Motor neuron (in vitro differentiated cells): ENCODE measurements around the gene NEK10. TPM values are rescaled to one million over a fixed set of nuclear protein-coding genes. Genes with fewer than 3 reads are reported as not detected.

ENCODE experiments used
- ATAC-seq, 8 experiments: fragments of 200-7000 bp; cut with Tn5 transposase; replicated peaks in 6 of 8; 2 replicates each; pipeline ENCODE4 v1.8.0; 2021; ENCODE audit warnings: mild to moderate bottlenecking in 8 of 8, moderate library complexity in 8 of 8
- H3K27ac ChIP-seq, 2 donors: fragments of 250-450 bp; sonication (Bioruptor Pico); 2 replicates each; pipeline ENCODE4 v1.9.0; 2021; ENCODE audit warnings: antibody characterized with exemption in 2 of 2, mild to moderate bottlenecking in 2 of 2, moderate library complexity in 1 of 2
- H3K4me1 ChIP-seq, 2 donors: fragments of 250-450 bp; sonication (Bioruptor Pico); replicated peaks in 1 of 2; 2 replicates each; pipeline ENCODE4 v1.6.1; 2021; ENCODE audit warnings: antibody characterized with exemption in 2 of 2, mild to moderate bottlenecking in 2 of 2, moderate library complexity in 1 of 2
- H3K4me3 ChIP-seq, 5 donors: fragments of 250-450 bp; sonication (Bioruptor Pico); 2 replicates each; pipeline ENCODE4 v1.9.0; 2021; ENCODE audit warnings: antibody characterized with exemption in 5 of 5, mild to moderate bottlenecking in 5 of 5, moderate library complexity in 4 of 5
- whole genome bisulfite sequencing, 10 experiments: fragments of 450-650 bp; shearing (Covaris generic); methylation state at CpG; one replicate each; pipeline ENCODE4 v1.0.0; 2022; 5-methylcytosine and 5-hydroxymethylcytosine counted together
- in situ Hi-C, 9 experiments: fragments of 400-800 bp; cut with MboI; loops; one replicate each; pipeline ENCODE4 v1.15.0; 2021; ENCODE audit warnings: low sequenced_read_pairs in 9 of 9, low pct_unique_long_range_greater_than_20kb in 2 of 9; ENCODE audit not compliant: unreplicated experiment in 9 of 9
- total RNA-seq, 8 experiments: library from RNA; unstranded; fragments of 300-600 nt; gene quantifications; 2 replicates each; pipeline versions ENCODE4 v1.2.3 to v1.2.4, GENCODE V29; 2022

NEK10 gene
- total RNA-seq, 8 experiments from 2014 or later: 1.5 to 18.8 (median 5.1) TPM

GRCh38 chr3:27090275-27091041 lies 278.7 kb downstream of the NEK10 start:
- WGBS, 10 experiments: 13 to 89% (median 57%) methylated on average over 2 to 6 of the region's 6 CpGs; no CpG with 5 or more reads in 2 of the 10 experiments
- H3K4me3 ChIP-seq: no peak overlapping the region
- no peak overlapping the region for H3K27ac ChIP-seq
- no peaks in the 10 kb centered on the region for H3K4me1 ChIP-seq
- in situ Hi-C loops: no loop called here
- ATAC-seq: peak in 2 of 8 experiments; percentile 56 to 67

- 43 to 75% methylated on average over 1 of the region's 1 CpG; no CpG with 5 or more reads in 8 of the 10 experiments for WGBS, 10 experiments
- in situ Hi-C loops: no loop called here
- H3K4me1 ChIP-seq: no peaks in the 10 kb centered on the region
- no peak overlapping the region for H3K27ac ChIP-seq
- peak in 2 of 8 experiments; percentile 51 to 66 for ATAC-seq
- H3K4me3 ChIP-seq: no peak overlapping the region
These were observed 279.5 kb downstream of the NEK10 start for GRCh38 chr3:27089645-27090044.

- Histone ChIP-seq H3K4me1 (no peaks in the 10 kb centered on the region), H3K27ac (no peak overlapping the region), H3K4me3 (no peak overlapping the region)
- in situ Hi-C loops: no loop called here
- WGBS, 10 experiments: 10 to 100% (median 42%) methylated on average over 1 to 2 of the region's 2 CpGs; no CpG with 5 or more reads in 4 of the 10 experiments
- peak in 2 of 8 experiments; percentile 13 to 61 for ATAC-seq
These were observed 280.1 kb downstream of the NEK10 start for GRCh38 chr3:27089068-27089467.

- H3K4me3 ChIP-seq: no peak overlapping the region
- H3K27ac ChIP-seq: no peak overlapping the region
- peaks cover 0 to 9% of the 10 kb centered on the region in 2 donors for H3K4me1 ChIP-seq
- no peak for ATAC-seq
- WGBS, 10 experiments: 19 to 95% (median 43%) methylated on average over 1 to 5 of the region's 5 CpGs; no CpG with 5 or more reads in 1 of the 10 experiments
- in situ Hi-C loops: no loop called here
These were observed 283.1 kb downstream of the NEK10 start for GRCh38 chr3:27085829-27086730.

- Histone ChIP-seq H3K4me1 (peaks cover 9 to 11% of the 10 kb centered on the region in 2 donors), H3K27ac (no peak overlapping the region), H3K4me3 (no peak overlapping the region)
- WGBS, 10 experiments: 33 to 80% (median 43%) methylated on average over 1 to 2 of the region's 2 CpGs; no CpG with 5 or more reads in 4 of the 10 experiments
- peak in 1 of 8 experiments; percentile 54 for ATAC-seq
- in situ Hi-C loops: no loop called here
These were observed 287.1 kb downstream of the NEK10 start for GRCh38 chr3:27081992-27082607.

GRCh38 chr3:27081566-27081965 lies 287.6 kb downstream of the NEK10 start:
- 0 to 100% (median 87%) methylated on average over 1 to 3 of the region's 5 CpGs; no CpG with 5 or more reads in 2 of the 10 experiments for WGBS, 10 experiments
- H3K27ac ChIP-seq: no peak overlapping the region
- no peak overlapping the region for H3K4me3 ChIP-seq
- peaks cover 9 to 11% of the 10 kb centered on the region in 2 donors for H3K4me1 ChIP-seq
- peak in 1 of 8 experiments; percentile 10 for ATAC-seq
- in situ Hi-C loops: no loop called here

GRCh38 chr3:27080258-27080525 lies 289.0 kb downstream of the NEK10 start:
- H3K4me1 ChIP-seq: peaks cover 15 to 16% of the 10 kb centered on the region in 2 donors
- no peak for ATAC-seq
- no peak overlapping the region for H3K27ac ChIP-seq
- in situ Hi-C loops: no loop called here
- H3K4me3 ChIP-seq: no peak overlapping the region
- WGBS, 10 experiments: 14 to 100% (median 67%) methylated on average over 1 to 2 of the region's 2 CpGs; no CpG with 5 or more reads in 2 of the 10 experiments

- ATAC-seq: no peak
- in situ Hi-C loops: no loop called here
- Histone ChIP-seq H3K4me1 (peaks cover 16 to 18% of the 10 kb centered on the region in 2 donors), H3K27ac (no peak overlapping the region), H3K4me3 (no peak overlapping the region)
- 10 to 94% (median 61%) methylated on average over 1 to 4 of the region's 5 CpGs for WGBS, 10 experiments
These were observed 289.5 kb downstream of the NEK10 start for GRCh38 chr3:27079427-27080257.

GRCh38 chr3:27078246-27078913 lies 290.8 kb downstream of the NEK10 start:
- peaks cover 16 to 20% of the 10 kb centered on the region in 2 donors for H3K4me1 ChIP-seq
- no peak overlapping the region for H3K27ac ChIP-seq
- ATAC-seq: peak in 7 of 8 experiments; percentile 24 to 46 (median 37)
- in situ Hi-C loops: no loop called here
- WGBS, 10 experiments: 0 to 34% (median 21%) methylated on average over 1 to 5 of the region's 5 CpGs
- no peak overlapping the region for H3K4me3 ChIP-seq

- H3K4me1 ChIP-seq: peaks cover 25% of the 10 kb centered on the region in 2 donors
- in situ Hi-C loops: no loop called here
- no peak overlapping the region for H3K27ac ChIP-seq
- no peak overlapping the region for H3K4me3 ChIP-seq
- no peak for ATAC-seq
- 13 to 100% (median 81%) methylated on average over 1 to 6 of the region's 6 CpGs; no CpG with 5 or more reads in 2 of the 10 experiments for WGBS, 10 experiments
These were observed 292.2 kb downstream of the NEK10 start for GRCh38 chr3:27076815-27077630.

GRCh38 chr3:27074914-27075313 lies 294.3 kb downstream of the NEK10 start:
- Histone ChIP-seq H3K4me1 (peaks cover 21 to 23% of the 10 kb centered on the region in 2 donors), H3K27ac (no peak overlapping the region), H3K4me3 (no peak overlapping the region)
- WGBS, 10 experiments: 40 to 90% (median 76%) methylated on average over 2 to 3 of the region's 3 CpGs; no CpG with 5 or more reads in 2 of the 10 experiments
- ATAC-seq: peak in 2 of 8 experiments; percentile 64 to 67
- in situ Hi-C loops: no loop called here
